IMR-90 (cell line): ENCODE measurements around the gene KIF20B. TPM values are rescaled to one million over a fixed set of nuclear protein-coding genes. Genes with fewer than 3 reads are reported as not detected.

Experiments used
- ATAC-seq: fragments of 200-7000 bp; cut with Tn5 transposase; 2 replicates; pipeline ENCODE4 v1.9.1; 2020; ENCODE audit warnings: low read depth, mild to moderate bottlenecking, moderate library complexity
- BruUV-seq: library from RNA; stranded (reverse); fragments of 400-500 nt; replicated peaks from 2 replicates; lab custom pipeline; 2021; lab: Mats Ljungman, UMichigan
- CTCF ChIA-PET: fragments of 300-600 bp; formaldehyde crosslinking; extraction: SDS; loops from one replicate; lab custom pipeline; 2021; ENCODE audit warnings: antibody characterized with exemption; lab: Yijun Ruan, JAX
- POLR2A ChIA-PET: fragments of 300-600 bp; sonication (Branson Sonifier 250); formaldehyde crosslinking; loops from one replicate; lab custom pipeline; 2022; ENCODE audit warnings: antibody characterized with exemption; ENCODE audit not compliant: unreplicated experiment; lab: Charles Lee
- DNase-seq: peaks from one replicate; pipeline ENCODE4 v3.0.0; 2013
- H2AFZ ChIP-seq: replicated peaks from 2 replicates; pipeline ENCODE3; 2013; ENCODE audit warnings: low read length, mild to moderate bottlenecking; ENCODE audit not compliant: poor library complexity
- H2AK5ac ChIP-seq: 2 replicates; pipeline ENCODE4 v1.6.1; 2013; ENCODE audit warnings: low read depth, low read length, inconsistent platforms
- H2AK9ac ChIP-seq: replicated peaks from 2 replicates; pipeline ENCODE3; 2013; ENCODE audit warnings: mild to moderate bottlenecking, low read depth, low read length, moderate library complexity; ENCODE audit not compliant: poor library complexity
- H2BK120ac ChIP-seq: 2 replicates; pipeline ENCODE4 v1.6.1; 2013; ENCODE audit warnings: low read depth, low read length, inconsistent platforms
- H2BK15ac ChIP-seq: 3 replicates; pipeline ENCODE4 v1.6.1; 2013; ENCODE audit warnings: low read depth, low read length, inconsistent platforms
- H2BK20ac ChIP-seq: 2 replicates; pipeline ENCODE4 v1.6.1; 2013; ENCODE audit warnings: low read depth, mild to moderate bottlenecking, inconsistent platforms, low read length, moderate library complexity
- H2BK5ac ChIP-seq: 2 replicates; pipeline ENCODE4 v1.6.1; 2013; ENCODE audit warnings: mild to moderate bottlenecking, low read depth, low read length, inconsistent platforms; ENCODE audit not compliant: poor library complexity, severe bottlenecking
- H3K14ac ChIP-seq: replicated peaks from 2 replicates; pipeline ENCODE4 v1.6.1; 2013; ENCODE audit warnings: low read depth, low read length, inconsistent platforms
- H3K18ac ChIP-seq: 2 replicates; pipeline ENCODE4 v1.6.1; 2013; ENCODE audit warnings: low read depth, low read length, control low read depth
- H3K23ac ChIP-seq: 2 replicates; pipeline ENCODE4 v1.6.1; 2013; ENCODE audit warnings: low read depth, low read length, inconsistent platforms
- H3K27ac ChIP-seq: 2 replicates; pipeline ENCODE4 v1.5.1; 2013; ENCODE audit warnings: mild to moderate bottlenecking, control low read depth, low read length; ENCODE audit not compliant: insufficient read depth
- H3K27me3 ChIP-seq: 2 replicates; pipeline ENCODE4 v1.6.1; 2013; ENCODE audit warnings: low read length; ENCODE audit not compliant: control insufficient read depth, insufficient read depth
- H3K36me3 ChIP-seq: 2 replicates; pipeline ENCODE4 v1.6.1; 2013; ENCODE audit warnings: low read length, mixed read lengths; ENCODE audit not compliant: control insufficient read depth, insufficient read depth
- H3K4ac ChIP-seq: 2 replicates; pipeline ENCODE4 v1.6.1; 2013; ENCODE audit warnings: low read depth, low read length, inconsistent platforms
- H3K4me1 ChIP-seq: 2 replicates; pipeline ENCODE4 v1.6.1; 2013; ENCODE audit warnings: low read length, mixed read lengths; ENCODE audit not compliant: control insufficient read depth, insufficient read depth
- H3K4me2 ChIP-seq: 2 replicates; pipeline ENCODE4 v1.6.1; 2013; ENCODE audit warnings: low read depth, mild to moderate bottlenecking, control low read depth, low read length, moderate library complexity
- H3K4me3 ChIP-seq: 2 replicates; pipeline ENCODE4 v1.5.1; 2013; ENCODE audit warnings: low read depth, mild to moderate bottlenecking, control low read depth, low read length, moderate library complexity; ENCODE audit not compliant: insufficient read depth
- H3K56ac ChIP-seq: 2 replicates; pipeline ENCODE4 v1.6.1; 2013; ENCODE audit warnings: low read length, inconsistent platforms; ENCODE audit not compliant: insufficient read depth; ENCODE audit errors: extremely low read depth
- H3K79me1 ChIP-seq, 2 experiments: 2 replicates each; pipeline ENCODE4 v1.6.1; 2013; ENCODE audit warnings: low read length in 2 of 2, inconsistent platforms in 1 of 2, low read depth in 1 of 2
- H3K9ac ChIP-seq: 2 replicates; pipeline ENCODE4 v1.6.1; 2013; ENCODE audit warnings: low read depth, low read length, control low read depth
- H3K9me1 ChIP-seq: 2 replicates; pipeline ENCODE4 v1.6.1; 2013; ENCODE audit warnings: low read length, inconsistent platforms; ENCODE audit not compliant: insufficient read depth
- H3K9me3 ChIP-seq: 2 replicates; pipeline ENCODE4 v1.6.1; 2013; ENCODE audit warnings: low read length; ENCODE audit not compliant: control insufficient read depth, insufficient read depth
- H4K20me1 ChIP-seq: 2 replicates; pipeline ENCODE4 v1.6.1; 2013; ENCODE audit warnings: low read length, inconsistent platforms; ENCODE audit not compliant: insufficient read depth
- H4K5ac ChIP-seq: 2 replicates; pipeline ENCODE4 v1.6.1; 2013; ENCODE audit warnings: mild to moderate bottlenecking, low read depth, low read length, control low read depth
- H4K8ac ChIP-seq, 2 experiments: 2 replicates each; pipeline ENCODE4 v1.6.1; 2013; ENCODE audit warnings: low read depth in 2 of 2, low read length in 2 of 2, control low read depth in 1 of 2, inconsistent platforms in 1 of 2
- H4K91ac ChIP-seq: 2 replicates; pipeline ENCODE4 v1.6.1; 2013; ENCODE audit warnings: low read depth, low read length, inconsistent platforms; ENCODE audit not compliant: insufficient read depth
- MXI1 ChIP-seq: IDR thresholded peaks from 2 replicates; pipeline ENCODE4 v1.6.1; 2012; ENCODE audit warnings: low read depth, mild to moderate bottlenecking, low read length, moderate library complexity, borderline replicate concordance
- RFX5 ChIP-seq: IDR thresholded peaks from 2 replicates; pipeline ENCODE4 v1.8.0; 2012; ENCODE audit warnings: low read depth, mild to moderate bottlenecking, low read length, moderate library complexity
- SMC3 ChIP-seq: fragments of 150-350 bp; IDR thresholded peaks from 2 replicates; pipeline ENCODE4 v1.6.1; 2016; ENCODE audit warnings: low read depth, mild to moderate bottlenecking, antibody characterized with exemption, low read length, moderate library complexity
- WGBS, 2 experiments: methylation state at CpG; one replicate each; pipeline versions ENCODE4 v1.1.5 to v1.1.7; 2013; ENCODE audit warnings: missing lambda C conversion rate in 2 of 2; ENCODE audit not compliant: insufficient read length in 1 of 2; ENCODE audit errors: extremely low coverage in 2 of 2; 5-methylcytosine and 5-hydroxymethylcytosine counted together
- dilution Hi-C: fragments of 300-500 bp; cut with HindIII; formaldehyde crosslinking; loops from one replicate; pipeline ENCODE4 v1.14.3; 2018; ENCODE audit warnings: low sequenced_read_pairs; ENCODE audit not compliant: unreplicated experiment
- in situ Hi-C: fragments of 300-500 bp; cut with MboI; formaldehyde crosslinking; loops from 3 replicates; pipeline ENCODE4 v1.14.3; 2019; ENCODE audit warnings: low sequenced_read_pairs, inconsistent platforms, mixed read lengths
- intact Hi-C: fragments of 100-400 bp; cut with micrococcal nuclease; formaldehyde crosslinking; loops from 2 replicates; pipeline ENCODE4 v1.10.0; 2022
- polyA plus RNA-seq, 3 experiments: library from polyadenylated mRNA; depleted of rRNA; stranded (reverse); fragments of >200 nt; gene quantifications; 2 replicates each; pipeline ENCODE4 v1.2.3, GENCODE V29; 2012; ENCODE audit warnings: low replicate concordance in 1 of 3
- total RNA-seq: library from RNA; depleted of rRNA; stranded (reverse); fragments of >200 nt; gene quantifications from 2 replicates; pipeline ENCODE4 v1.2.3, GENCODE V29; 2012

Gene KIF20B
- total and polyA plus RNA-seq, 2 of the 4 experiments (the other 2 are of a cell fraction), result 3.1 to 23.5 TPM

DNA sequence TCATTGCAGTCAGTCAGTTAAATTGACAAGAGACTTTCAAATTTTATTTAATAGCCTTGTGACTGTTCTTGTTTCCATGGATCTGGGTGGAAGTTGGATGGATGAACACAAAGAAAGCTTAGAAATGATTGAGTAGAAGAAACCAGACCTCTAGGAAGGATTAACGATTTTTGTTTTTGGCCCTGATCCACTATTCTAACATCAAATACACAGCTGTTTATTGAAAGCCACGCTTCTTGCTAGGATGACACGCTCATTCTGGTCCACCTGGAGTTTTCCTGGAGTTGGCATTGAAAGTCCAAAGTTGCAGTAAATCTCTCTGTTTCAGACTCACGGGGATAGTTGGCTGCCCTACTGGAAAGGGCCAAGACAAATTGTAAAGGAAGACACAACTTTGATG lies 108.4 kb downstream of the KIF20B start:
- H3K9ac ChIP-seq, result no peak overlapping the region
- CTCF ChIA-PET, result interaction anchor here (1.0 kb wide), 1 partner anchor 23 kb away, joined by 3 read pairs; no protein-coding TSS in a partner anchor
- intact Hi-C loops, result no loop called here

More for the DNA sequence above, 108.4 kb downstream of the KIF20B start:
- WGBS, 2 experiments, result 50% methylated on average over 1 of the region's 4 CpGs; no CpG with 5 or more reads in 1 of the 2 experiments
- H2AK9ac ChIP-seq, result no peak overlapping the region
- H4K8ac ChIP-seq, result no peak overlapping the region
- DNase-seq (no peak), ATAC-seq (no peak)
- no peak overlapping the region for H4K91ac ChIP-seq
- no peak overlapping the region for H2AFZ ChIP-seq
- no peaks in the 10 kb centered on the region for H3K9me3 ChIP-seq
- TF ChIP-seq SMC3 (no peak), MXI1 (no peak), RFX5 (no peak)
- no peaks in the 10 kb centered on the region for H4K20me1 ChIP-seq
- in situ Hi-C loops (no loop called here), dilution Hi-C loops (no loop called here)
- H2BK20ac ChIP-seq, result no peak overlapping the region
- no peak overlapping the region for H4K5ac ChIP-seq
- H3K23ac ChIP-seq, result no peak overlapping the region
- H2AK5ac ChIP-seq, result no peak overlapping the region
- POLR2A ChIA-PET, result no interaction called here
- H3K4ac ChIP-seq, result no peak overlapping the region
- no peak overlapping the region for H3K14ac ChIP-seq
- H2BK15ac ChIP-seq, result no peak overlapping the region
- H3K18ac ChIP-seq, result no peak overlapping the region
- no peak overlapping the region for H2BK120ac ChIP-seq
- no peak overlapping the region for H3K56ac ChIP-seq
- H3K79me1 ChIP-seq, result no peaks in the 10 kb centered on the region
- no peak overlapping the region for H3K27ac ChIP-seq
- no peaks in the 10 kb centered on the region for H3K36me3 ChIP-seq
- no TSS peak for BruUV-seq
- H3K4me2 ChIP-seq, result no peak overlapping the region
- no peak overlapping the region for H2BK5ac ChIP-seq
- peaks cover 2% of the 10 kb centered on the region for H3K9me1 ChIP-seq
- no peak overlapping the region for H3K4me3 ChIP-seq
- H3K27me3 ChIP-seq, result peaks cover 18% of the 10 kb centered on the region
- H3K4me1 ChIP-seq, result no peaks in the 10 kb centered on the region
